IMR-90 (cell line): ENCODE data around the gene LMLN. TPM values are rescaled to one million over a fixed set of nuclear protein-coding genes. Genes with fewer than 3 reads are reported as not detected.

Source experiments
- ATAC-seq: fragments of 200-7000 bp; cut with Tn5 transposase; 2 replicates; pipeline ENCODE4 v1.9.1; 2020; ENCODE audit warnings: low read depth, mild to moderate bottlenecking, moderate library complexity
- BruUV-seq: library from RNA; stranded (reverse); fragments of 400-500 nt; replicated peaks from 2 replicates; lab custom pipeline; 2021; lab: Mats Ljungman, UMichigan
- CTCF ChIA-PET: fragments of 300-600 bp; formaldehyde crosslinking; extraction: SDS; loops from one replicate; lab custom pipeline; 2021; ENCODE audit warnings: antibody characterized with exemption; lab: Yijun Ruan, JAX
- POLR2A ChIA-PET: fragments of 300-600 bp; sonication (Branson Sonifier 250); formaldehyde crosslinking; loops from one replicate; lab custom pipeline; 2022; ENCODE audit warnings: antibody characterized with exemption; ENCODE audit not compliant: unreplicated experiment; lab: Charles Lee
- DNase-seq: peaks from one replicate; pipeline ENCODE4 v3.0.0; 2013
- H2AFZ ChIP-seq: replicated peaks from 2 replicates; pipeline ENCODE3; 2013; ENCODE audit warnings: low read length, mild to moderate bottlenecking; ENCODE audit not compliant: poor library complexity
- H2AK5ac ChIP-seq: 2 replicates; pipeline ENCODE4 v1.6.1; 2013; ENCODE audit warnings: low read depth, low read length, inconsistent platforms
- H2AK9ac ChIP-seq: replicated peaks from 2 replicates; pipeline ENCODE3; 2013; ENCODE audit warnings: mild to moderate bottlenecking, low read depth, low read length, moderate library complexity; ENCODE audit not compliant: poor library complexity
- H2BK120ac ChIP-seq: 2 replicates; pipeline ENCODE4 v1.6.1; 2013; ENCODE audit warnings: low read depth, low read length, inconsistent platforms
- H2BK15ac ChIP-seq: 3 replicates; pipeline ENCODE4 v1.6.1; 2013; ENCODE audit warnings: low read depth, low read length, inconsistent platforms
- H2BK20ac ChIP-seq: 2 replicates; pipeline ENCODE4 v1.6.1; 2013; ENCODE audit warnings: low read depth, mild to moderate bottlenecking, inconsistent platforms, low read length, moderate library complexity
- H2BK5ac ChIP-seq: 2 replicates; pipeline ENCODE4 v1.6.1; 2013; ENCODE audit warnings: mild to moderate bottlenecking, low read depth, low read length, inconsistent platforms; ENCODE audit not compliant: poor library complexity, severe bottlenecking
- H3K14ac ChIP-seq: replicated peaks from 2 replicates; pipeline ENCODE4 v1.6.1; 2013; ENCODE audit warnings: low read depth, low read length, inconsistent platforms
- H3K18ac ChIP-seq: 2 replicates; pipeline ENCODE4 v1.6.1; 2013; ENCODE audit warnings: low read depth, low read length, control low read depth
- H3K23ac ChIP-seq: 2 replicates; pipeline ENCODE4 v1.6.1; 2013; ENCODE audit warnings: low read depth, low read length, inconsistent platforms
- H3K27ac ChIP-seq: 2 replicates; pipeline ENCODE4 v1.5.1; 2013; ENCODE audit warnings: mild to moderate bottlenecking, control low read depth, low read length; ENCODE audit not compliant: insufficient read depth
- H3K27me3 ChIP-seq: 2 replicates; pipeline ENCODE4 v1.6.1; 2013; ENCODE audit warnings: low read length; ENCODE audit not compliant: control insufficient read depth, insufficient read depth
- H3K36me3 ChIP-seq: 2 replicates; pipeline ENCODE4 v1.6.1; 2013; ENCODE audit warnings: low read length, mixed read lengths; ENCODE audit not compliant: control insufficient read depth, insufficient read depth
- H3K4ac ChIP-seq: 2 replicates; pipeline ENCODE4 v1.6.1; 2013; ENCODE audit warnings: low read depth, low read length, inconsistent platforms
- H3K4me1 ChIP-seq: 2 replicates; pipeline ENCODE4 v1.6.1; 2013; ENCODE audit warnings: low read length, mixed read lengths; ENCODE audit not compliant: control insufficient read depth, insufficient read depth
- H3K4me2 ChIP-seq: 2 replicates; pipeline ENCODE4 v1.6.1; 2013; ENCODE audit warnings: low read depth, mild to moderate bottlenecking, control low read depth, low read length, moderate library complexity
- H3K4me3 ChIP-seq: 2 replicates; pipeline ENCODE4 v1.5.1; 2013; ENCODE audit warnings: low read depth, mild to moderate bottlenecking, control low read depth, low read length, moderate library complexity; ENCODE audit not compliant: insufficient read depth
- H3K56ac ChIP-seq: 2 replicates; pipeline ENCODE4 v1.6.1; 2013; ENCODE audit warnings: low read length, inconsistent platforms; ENCODE audit not compliant: insufficient read depth; ENCODE audit errors: extremely low read depth
- H3K79me1 ChIP-seq, 2 experiments: 2 replicates each; pipeline ENCODE4 v1.6.1; 2013; ENCODE audit warnings: low read length in 2 of 2, inconsistent platforms in 1 of 2, low read depth in 1 of 2
- H3K9ac ChIP-seq: 2 replicates; pipeline ENCODE4 v1.6.1; 2013; ENCODE audit warnings: low read depth, low read length, control low read depth
- H3K9me1 ChIP-seq: 2 replicates; pipeline ENCODE4 v1.6.1; 2013; ENCODE audit warnings: low read length, inconsistent platforms; ENCODE audit not compliant: insufficient read depth
- H3K9me3 ChIP-seq: 2 replicates; pipeline ENCODE4 v1.6.1; 2013; ENCODE audit warnings: low read length; ENCODE audit not compliant: control insufficient read depth, insufficient read depth
- H4K20me1 ChIP-seq: 2 replicates; pipeline ENCODE4 v1.6.1; 2013; ENCODE audit warnings: low read length, inconsistent platforms; ENCODE audit not compliant: insufficient read depth
- H4K5ac ChIP-seq: 2 replicates; pipeline ENCODE4 v1.6.1; 2013; ENCODE audit warnings: mild to moderate bottlenecking, low read depth, low read length, control low read depth
- H4K8ac ChIP-seq, 2 experiments: 2 replicates each; pipeline ENCODE4 v1.6.1; 2013; ENCODE audit warnings: low read depth in 2 of 2, low read length in 2 of 2, control low read depth in 1 of 2, inconsistent platforms in 1 of 2
- H4K91ac ChIP-seq: 2 replicates; pipeline ENCODE4 v1.6.1; 2013; ENCODE audit warnings: low read depth, low read length, inconsistent platforms; ENCODE audit not compliant: insufficient read depth
- CEBPB ChIP-seq: IDR thresholded peaks from 2 replicates; pipeline ENCODE4 v1.6.1; 2012; ENCODE audit warnings: low read depth, low read length, improper control_type of control experiment
- CHD1 ChIP-seq: IDR thresholded peaks from 2 replicates; pipeline ENCODE4 v1.6.1; 2012; ENCODE audit warnings: low read depth, low read length, improper control_type of control experiment
- FOS ChIP-seq: fragments of 150-350 bp; IDR thresholded peaks from 2 replicates; pipeline ENCODE4 v1.6.1; 2016; ENCODE audit warnings: low read depth, low read length
- MAFK ChIP-seq: IDR thresholded peaks from 2 replicates; pipeline ENCODE4 v1.6.1; 2012; ENCODE audit warnings: low read depth, low read length, improper control_type of control experiment
- MXI1 ChIP-seq: IDR thresholded peaks from 2 replicates; pipeline ENCODE4 v1.6.1; 2012; ENCODE audit warnings: low read depth, mild to moderate bottlenecking, low read length, moderate library complexity, borderline replicate concordance
- NFE2L2 ChIP-seq: fragments of 150-350 bp; IDR thresholded peaks from 2 replicates; pipeline ENCODE4 v1.6.1; 2016; ENCODE audit warnings: low read depth, mild to moderate bottlenecking, low read length
- POLR2A ChIP-seq: IDR thresholded peaks from 2 replicates; pipeline ENCODE4 v1.6.1; 2012; ENCODE audit warnings: mild to moderate bottlenecking, low read depth, low read length
- RAD21 ChIP-seq: IDR thresholded peaks from 2 replicates; pipeline ENCODE4 v1.6.1; 2012; ENCODE audit warnings: low read length, improper control_type of control experiment
- RCOR1 ChIP-seq: IDR thresholded peaks from 2 replicates; pipeline ENCODE4 v1.6.1; 2012; ENCODE audit warnings: mild to moderate bottlenecking, low read length, improper control_type of control experiment; ENCODE audit not compliant: insufficient replicate concordance
- RFX5 ChIP-seq: IDR thresholded peaks from 2 replicates; pipeline ENCODE4 v1.8.0; 2012; ENCODE audit warnings: low read depth, mild to moderate bottlenecking, low read length, moderate library complexity
- SMC3 ChIP-seq: fragments of 150-350 bp; IDR thresholded peaks from 2 replicates; pipeline ENCODE4 v1.6.1; 2016; ENCODE audit warnings: low read depth, mild to moderate bottlenecking, antibody characterized with exemption, low read length, moderate library complexity
- WGBS, 2 experiments: methylation state at CpG; one replicate each; pipeline versions ENCODE4 v1.1.5 to v1.1.7; 2013; ENCODE audit warnings: missing lambda C conversion rate in 2 of 2; ENCODE audit not compliant: insufficient read length in 1 of 2; ENCODE audit errors: extremely low coverage in 2 of 2; 5-methylcytosine and 5-hydroxymethylcytosine counted together
- dilution Hi-C: fragments of 300-500 bp; cut with HindIII; formaldehyde crosslinking; loops from one replicate; pipeline ENCODE4 v1.14.3; 2018; ENCODE audit warnings: low sequenced_read_pairs; ENCODE audit not compliant: unreplicated experiment
- in situ Hi-C: fragments of 300-500 bp; cut with MboI; formaldehyde crosslinking; loops from 3 replicates; pipeline ENCODE4 v1.14.3; 2019; ENCODE audit warnings: low sequenced_read_pairs, inconsistent platforms, mixed read lengths
- intact Hi-C: fragments of 100-400 bp; cut with micrococcal nuclease; formaldehyde crosslinking; loops from 2 replicates; pipeline ENCODE4 v1.10.0; 2022
- polyA plus RNA-seq, 3 experiments: library from polyadenylated mRNA; depleted of rRNA; stranded (reverse); fragments of >200 nt; gene quantifications; 2 replicates each; pipeline ENCODE4 v1.2.3, GENCODE V29; 2012; ENCODE audit warnings: low replicate concordance in 1 of 3
- total RNA-seq: library from RNA; depleted of rRNA; stranded (reverse); fragments of >200 nt; gene quantifications from 2 replicates; pipeline ENCODE4 v1.2.3, GENCODE V29; 2012
- TF ChIP-seq, protein P1 (sequence below): conservative IDR thresholded peaks from 2 replicates; pipeline ENCODE4 v1.5.1; 2012; ENCODE audit warnings: mild to moderate bottlenecking, low read depth, low read length, improper control_type of control experiment
- TF ChIP-seq, protein P2 (sequence below): fragments of 150-350 bp; IDR thresholded peaks from 2 replicates; pipeline ENCODE4 v1.6.1; 2016; ENCODE audit warnings: low read depth, mild to moderate bottlenecking, low read length, moderate library complexity, borderline replicate concordance
- TF ChIP-seq, protein P3 (sequence below): fragments of 150-350 bp; IDR thresholded peaks from 2 replicates; pipeline ENCODE4 v1.6.1; 2017; ENCODE audit warnings: mild to moderate bottlenecking, antibody characterized with exemption, low read length, low read depth

The LMLN gene
- total and polyA plus RNA-seq, 2 of the 4 experiments (the other 2 are of a cell fraction), result 3.3 to 3.9 TPM

DNA sequence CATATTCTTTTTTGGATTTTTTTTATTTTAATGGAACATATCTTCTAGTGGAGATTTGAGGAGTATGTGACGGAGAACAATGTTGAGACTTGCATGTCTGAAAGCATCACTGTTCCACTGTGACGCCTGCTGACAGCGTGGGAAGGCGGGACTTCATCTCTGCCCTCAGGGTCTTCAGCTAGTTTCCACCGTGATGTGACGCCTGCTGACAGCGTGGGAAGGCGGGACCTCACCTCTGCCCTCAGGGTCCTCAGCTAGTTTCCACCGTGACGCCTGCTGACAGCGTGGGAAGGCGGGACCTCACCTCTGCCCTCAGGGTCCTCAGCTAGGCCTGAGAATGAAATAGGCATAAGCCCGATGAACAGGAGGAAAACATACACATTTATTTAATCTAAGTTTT lies 70.7 kb downstream of the LMLN start:
- intact Hi-C loops, result no loop called here
- ChIA-PET POLR2A (no interaction called here), CTCF (no interaction called here)
- Histone ChIP-seq H2AK5ac (no peak overlapping the region), H3K9me1 (0 out of 2 replicates have a peak, but pooled peaks cover 2% of the 10 kb centered on the region), H3K23ac (no peak overlapping the region), H3K36me3 (peaks cover 2% of the 10 kb centered on the region; the same call in 1 of the 2 replicates), H3K4me3 (no peak overlapping the region), H4K91ac (no peak overlapping the region), H4K8ac (no peak overlapping the region), H3K56ac (no peak overlapping the region), H3K27me3 (no peaks in the 10 kb centered on the region), H2BK120ac (no peak overlapping the region), H3K18ac (no peak overlapping the region), H2AFZ (no peak overlapping the region), H3K27ac (no peak overlapping the region), H2BK15ac (no peak overlapping the region), H3K4ac (no peak overlapping the region), H2BK20ac (no peak overlapping the region), H3K79me1 (no peaks in the 10 kb centered on the region), H4K5ac (no peak overlapping the region), H3K4me1 (peaks cover 5% of the 10 kb centered on the region; the same call in 1 of the 2 replicates), H4K20me1 (no peaks in the 10 kb centered on the region), H2AK9ac (no peak overlapping the region), H3K9me3 (no peaks in the 10 kb centered on the region), H3K14ac (no peak overlapping the region), H3K9ac (no peak overlapping the region), H3K4me2 (no peak overlapping the region), H2BK5ac (no peak overlapping the region)
- ATAC-seq (no peak), DNase-seq (no peak)
- in situ Hi-C loops, result no loop called here
- no TSS peak for BruUV-seq
- dilution Hi-C loops, result no loop called here
- TF ChIP-seq SMC3 (no peak), RAD21 (no peak), MAFK (no peak), MXI1 (no peak), RFX5 (no peak), CHD1 (no peak), CEBPB (no peak), NFE2L2 (no peak), FOS (no peak), RCOR1 (no peak), POLR2A (no peak)
- TF ChIP-seq, protein P1, sequence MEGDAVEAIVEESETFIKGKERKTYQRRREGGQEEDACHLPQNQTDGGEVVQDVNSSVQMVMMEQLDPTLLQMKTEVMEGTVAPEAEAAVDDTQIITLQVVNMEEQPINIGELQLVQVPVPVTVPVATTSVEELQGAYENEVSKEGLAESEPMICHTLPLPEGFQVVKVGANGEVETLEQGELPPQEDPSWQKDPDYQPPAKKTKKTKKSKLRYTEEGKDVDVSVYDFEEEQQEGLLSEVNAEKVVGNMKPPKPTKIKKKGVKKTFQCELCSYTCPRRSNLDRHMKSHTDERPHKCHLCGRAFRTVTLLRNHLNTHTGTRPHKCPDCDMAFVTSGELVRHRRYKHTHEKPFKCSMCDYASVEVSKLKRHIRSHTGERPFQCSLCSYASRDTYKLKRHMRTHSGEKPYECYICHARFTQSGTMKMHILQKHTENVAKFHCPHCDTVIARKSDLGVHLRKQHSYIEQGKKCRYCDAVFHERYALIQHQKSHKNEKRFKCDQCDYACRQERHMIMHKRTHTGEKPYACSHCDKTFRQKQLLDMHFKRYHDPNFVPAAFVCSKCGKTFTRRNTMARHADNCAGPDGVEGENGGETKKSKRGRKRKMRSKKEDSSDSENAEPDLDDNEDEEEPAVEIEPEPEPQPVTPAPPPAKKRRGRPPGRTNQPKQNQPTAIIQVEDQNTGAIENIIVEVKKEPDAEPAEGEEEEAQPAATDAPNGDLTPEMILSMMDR, result no peak
- TF ChIP-seq, protein P2, sequence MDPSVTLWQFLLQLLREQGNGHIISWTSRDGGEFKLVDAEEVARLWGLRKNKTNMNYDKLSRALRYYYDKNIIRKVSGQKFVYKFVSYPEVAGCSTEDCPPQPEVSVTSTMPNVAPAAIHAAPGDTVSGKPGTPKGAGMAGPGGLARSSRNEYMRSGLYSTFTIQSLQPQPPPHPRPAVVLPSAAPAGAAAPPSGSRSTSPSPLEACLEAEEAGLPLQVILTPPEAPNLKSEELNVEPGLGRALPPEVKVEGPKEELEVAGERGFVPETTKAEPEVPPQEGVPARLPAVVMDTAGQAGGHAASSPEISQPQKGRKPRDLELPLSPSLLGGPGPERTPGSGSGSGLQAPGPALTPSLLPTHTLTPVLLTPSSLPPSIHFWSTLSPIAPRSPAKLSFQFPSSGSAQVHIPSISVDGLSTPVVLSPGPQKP, result no peak
- TF ChIP-seq, protein P3, sequence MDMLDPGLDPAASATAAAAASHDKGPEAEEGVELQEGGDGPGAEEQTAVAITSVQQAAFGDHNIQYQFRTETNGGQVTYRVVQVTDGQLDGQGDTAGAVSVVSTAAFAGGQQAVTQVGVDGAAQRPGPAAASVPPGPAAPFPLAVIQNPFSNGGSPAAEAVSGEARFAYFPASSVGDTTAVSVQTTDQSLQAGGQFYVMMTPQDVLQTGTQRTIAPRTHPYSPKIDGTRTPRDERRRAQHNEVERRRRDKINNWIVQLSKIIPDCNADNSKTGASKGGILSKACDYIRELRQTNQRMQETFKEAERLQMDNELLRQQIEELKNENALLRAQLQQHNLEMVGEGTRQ, result no peak
- WGBS, 2 experiments, result 100% methylated on average over 3 of the region's 13 CpGs; no CpG with 5 or more reads in 1 of the 2 experiments
